Stimulated activated CD4-positive, alpha-beta T cell treated with anti-CD3 and anti-CD28 coated beads, Interleukin-1b, Interleukin-23, amount 100 ng/mL, for 24 hours (primary cell): ENCODE results near the gene RETSAT.
"Not testable (repeated sequence)": the region's sequence is repeated elsewhere in the genome, so short reads cannot be mapped to it uniquely, and the experiment has no call there.

Source experiments
- DNase-seq, 4 experiments: peaks; one replicate each; pipeline ENCODE4 v3.0.0-alpha.2; 2020; ENCODE audit warnings: low read depth in 4 of 4, low spot score in 1 of 4

RETSAT gene

DNA sequence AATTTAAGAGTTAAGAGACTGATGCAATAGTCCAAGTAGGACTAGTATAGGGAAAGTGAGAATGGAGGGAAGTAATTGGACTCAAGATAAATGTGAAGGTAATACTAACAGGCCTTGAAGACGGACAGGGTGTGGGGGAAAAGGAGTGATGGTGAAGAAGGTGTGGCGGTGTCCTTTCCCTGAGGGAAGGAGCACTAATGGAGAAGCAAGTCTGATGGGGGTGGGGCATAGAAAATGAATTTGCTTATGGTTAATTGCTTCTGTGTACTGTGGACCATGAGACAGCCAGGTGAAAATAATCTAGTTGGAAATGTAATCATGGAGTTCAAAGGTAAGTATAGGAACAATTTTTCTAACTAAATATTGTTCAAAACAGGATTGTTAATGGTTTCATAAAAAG lies 19.4 kb downstream of the RETSAT start:
- no peak for DNase-seq

GRCh38 chr2:85333877-85334276 lies 20.5 kb downstream of the RETSAT start:
- DNase-seq, result not testable (repeated sequence)

GRCh38 chr2:85330839-85331636 lies 23.3 kb downstream of the RETSAT start:
- DNase-seq, result no peak

- DNase-seq, result not testable (repeated sequence)
Observed at GRCh38 chr2:85329701-85330100, 24.6 kb downstream of the RETSAT start.

GRCh38 chr2:85329181-85329651 lies 25.1 kb downstream of the RETSAT start:
- DNase-seq, result no peak

GRCh38 chr2:85327822-85328617 lies 26.3 kb downstream of the RETSAT start, which contains the start of gene TGOLN2:
TGOLN2 (minus strand) TSS chr2:85327989; CDS start chr2:85327962, 27 bp downstream.
- peak; percentile 77 to 92 (median 88) for DNase-seq

DNA sequence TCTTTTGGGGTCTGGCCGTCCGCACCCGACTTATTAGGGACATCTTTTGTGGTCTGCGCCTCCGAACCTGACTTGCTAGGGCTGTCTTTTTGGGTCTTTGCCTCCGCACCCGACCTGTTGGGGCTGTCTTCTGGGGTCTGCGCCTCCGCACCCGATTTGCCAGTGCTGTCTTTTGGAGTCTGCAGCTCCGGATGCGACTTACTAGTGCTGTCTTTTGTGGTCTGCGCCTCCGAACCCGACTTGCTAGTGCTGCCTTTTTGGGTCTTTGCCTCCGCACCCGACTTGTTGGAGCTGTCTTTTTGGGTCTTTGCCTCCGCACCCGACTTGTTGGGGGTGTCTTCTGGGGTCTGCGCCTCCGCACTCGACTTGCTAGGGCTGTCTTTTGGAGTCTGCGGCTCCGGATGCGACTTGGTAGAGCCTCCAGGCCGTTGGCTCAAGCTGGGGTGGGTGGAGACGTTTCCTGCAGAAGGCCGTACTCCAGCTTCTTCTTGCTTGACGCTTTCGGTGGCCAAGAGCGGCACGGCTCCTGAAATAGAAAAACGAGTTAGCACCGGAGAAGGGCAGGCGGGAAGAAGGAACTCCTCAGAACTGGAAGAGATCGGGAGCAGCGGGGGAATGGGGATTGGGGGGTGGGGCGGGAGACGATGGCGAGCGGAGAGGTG lies 27.0 kb downstream of the RETSAT start:
- DNase-seq, result peak in 3 of 4 experiments; percentile 21 to 37 (median 36)

DNA sequence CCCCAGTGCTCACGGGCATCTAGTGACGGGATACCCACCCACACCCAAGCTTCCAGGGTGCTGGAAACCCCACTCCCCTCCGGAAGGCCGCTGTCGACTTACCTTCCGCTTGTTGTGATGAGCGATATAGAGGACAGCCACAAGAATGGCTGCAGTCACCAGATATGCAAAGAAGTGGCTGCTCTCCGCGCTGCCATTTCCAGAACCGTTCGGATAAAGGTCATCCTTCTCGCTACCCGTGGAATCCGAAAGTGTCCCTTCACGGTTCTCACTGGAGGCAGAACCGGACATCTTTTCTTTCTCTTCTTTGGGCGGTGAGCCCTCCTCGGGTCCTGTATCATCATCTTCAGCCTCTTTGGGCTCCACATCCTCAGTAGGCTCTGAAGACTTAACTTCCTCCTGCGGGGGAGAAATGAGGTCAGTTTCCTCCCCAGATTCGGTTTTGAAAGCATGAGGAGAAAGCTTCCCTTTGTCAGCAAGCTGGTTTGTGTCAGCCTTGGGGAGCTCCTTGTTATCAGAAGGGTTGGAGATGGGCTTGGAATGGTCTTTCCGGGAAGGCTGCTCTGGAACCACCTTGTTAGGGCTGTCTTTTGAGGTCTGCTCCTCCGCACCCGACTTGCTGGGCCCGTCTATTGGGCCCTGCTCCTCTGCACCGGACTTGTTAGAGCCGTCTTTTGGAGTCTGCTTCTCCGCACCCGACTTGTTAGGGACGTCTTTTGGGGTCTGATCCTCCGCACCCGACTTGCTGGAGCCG lies 27.7 kb downstream of the RETSAT start:
- DNase-seq, result peak in 2 of 4 experiments; percentile 10 to 28

DNA sequence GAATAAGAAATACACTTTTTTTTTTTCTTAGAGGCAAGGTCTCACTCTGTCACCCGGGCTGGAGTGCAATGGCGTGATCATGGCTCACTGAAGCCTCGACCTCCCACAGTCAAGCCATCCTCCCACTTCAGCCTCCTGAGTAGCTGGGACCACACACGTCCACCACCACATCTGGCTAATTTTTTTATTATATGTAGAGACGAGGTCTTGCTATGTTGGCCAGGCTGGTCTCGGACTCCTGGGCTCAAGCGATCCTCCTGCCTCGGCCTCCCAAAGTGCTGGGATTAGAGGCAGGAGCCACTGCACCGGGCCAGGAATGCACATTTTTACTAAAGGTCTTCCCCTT lies 28.9 kb downstream of the RETSAT start:
- DNase-seq, result no peak

DNA sequence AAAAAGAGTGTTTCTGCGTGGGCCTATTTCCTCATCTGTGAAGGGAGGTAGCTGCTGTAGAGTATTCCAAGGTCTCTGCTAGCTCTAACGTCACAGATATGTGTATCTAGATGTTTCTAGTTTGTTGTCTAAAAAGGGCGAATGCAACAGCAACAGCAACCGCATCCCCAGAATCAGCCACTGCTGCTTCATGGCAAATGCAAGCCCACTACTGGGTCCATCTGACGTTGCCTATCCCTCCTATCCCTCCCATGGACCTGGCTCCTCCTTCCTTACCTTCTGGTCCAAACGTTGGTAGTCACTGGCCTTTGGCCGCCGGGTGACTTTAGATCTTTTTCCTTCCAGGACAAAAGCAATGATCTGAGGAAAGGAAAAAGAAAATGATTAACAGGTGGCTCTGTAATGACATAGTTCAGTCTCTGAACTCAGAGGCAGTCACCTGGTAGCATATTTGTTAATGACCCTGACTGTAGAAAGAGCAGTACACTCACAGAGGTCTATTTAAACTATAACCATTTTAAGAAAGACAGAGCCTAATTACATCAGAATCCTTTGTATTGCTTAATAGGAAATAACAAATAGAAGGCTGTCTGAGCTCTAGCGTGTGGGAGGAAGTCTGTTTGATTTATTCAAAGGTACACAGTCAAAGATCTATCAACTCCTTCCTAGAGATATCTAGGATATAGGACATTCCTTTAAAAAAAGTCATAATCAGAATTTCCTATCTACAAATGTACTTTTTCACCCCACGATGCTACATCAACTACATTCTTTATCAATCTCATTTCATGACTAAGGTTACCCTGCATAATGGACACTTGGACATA lies 29.5 kb downstream of the RETSAT start:
- DNase-seq, result no peak

DNA sequence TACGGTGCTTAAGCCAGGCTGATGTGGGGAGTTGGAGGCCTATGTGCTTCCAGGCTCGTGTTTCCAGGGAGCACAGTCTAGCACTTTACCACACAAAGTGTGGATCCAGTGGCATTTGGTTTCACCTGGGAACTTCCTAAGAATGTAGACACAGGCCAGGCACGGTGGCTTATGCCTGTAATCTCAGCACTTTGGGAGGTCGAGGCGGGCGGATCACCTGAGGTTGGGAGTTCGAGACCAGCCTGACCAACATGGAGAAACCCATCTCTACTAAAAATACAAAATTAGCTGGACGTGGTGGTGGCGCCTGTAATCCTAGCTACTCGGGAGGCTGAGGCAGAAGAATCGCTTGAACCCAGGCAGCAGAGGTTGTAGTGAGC lies 30.4 kb downstream of the RETSAT start:
- not testable (repeated sequence) for DNase-seq

DNA sequence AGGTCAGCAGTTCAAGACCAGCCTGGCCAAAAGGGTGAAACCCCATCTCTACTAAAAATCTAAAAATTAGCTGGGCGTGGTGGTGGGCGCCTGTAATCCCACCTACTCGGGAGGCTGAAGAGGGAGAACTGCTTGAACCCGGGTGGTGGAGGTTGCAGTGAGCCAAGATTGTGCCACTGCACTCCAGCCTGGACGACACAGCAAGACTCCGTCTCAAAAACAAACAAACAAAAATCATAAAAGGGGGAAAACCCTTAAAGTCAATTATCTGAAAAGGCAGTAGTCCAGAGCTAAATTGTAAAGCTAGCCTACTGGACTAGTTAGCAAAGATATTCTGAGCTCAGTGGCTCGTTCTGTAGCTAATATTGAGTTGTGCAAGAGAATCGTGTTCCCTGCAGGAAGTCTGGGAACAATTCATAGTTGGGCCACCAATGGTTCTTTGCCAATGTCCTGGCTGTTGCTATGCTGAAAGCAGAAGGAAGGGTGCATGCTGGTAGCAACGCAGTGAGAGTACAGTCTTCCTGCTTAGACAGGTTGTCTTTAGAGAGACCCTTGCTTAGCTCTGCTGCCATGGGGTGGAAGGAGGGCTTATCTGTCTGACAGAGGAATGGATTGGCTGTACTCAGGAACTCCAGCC lies 30.9 kb downstream of the RETSAT start:
- DNase-seq, result no peak

DNA sequence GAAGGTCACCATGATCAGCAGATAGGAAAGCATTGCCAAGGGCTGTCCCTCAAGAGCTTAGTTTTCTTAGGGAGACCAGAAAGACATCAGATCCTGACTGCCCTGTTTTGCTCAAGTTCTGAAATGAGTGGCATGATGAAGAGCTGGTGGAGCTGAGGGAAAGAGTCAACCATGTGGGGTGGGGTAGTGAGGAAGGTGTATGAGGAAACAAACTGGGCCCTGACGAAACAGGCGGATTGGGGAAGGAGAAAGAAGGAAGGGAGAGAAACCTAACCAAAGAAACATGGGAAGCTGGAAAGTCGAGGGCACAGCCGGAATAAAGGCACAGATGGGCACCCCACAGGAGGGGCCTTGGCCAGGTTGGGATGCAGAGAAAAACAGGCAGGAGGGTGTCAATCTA lies 34.5 kb downstream of the RETSAT start:
- DNase-seq, result no peak

DNA sequence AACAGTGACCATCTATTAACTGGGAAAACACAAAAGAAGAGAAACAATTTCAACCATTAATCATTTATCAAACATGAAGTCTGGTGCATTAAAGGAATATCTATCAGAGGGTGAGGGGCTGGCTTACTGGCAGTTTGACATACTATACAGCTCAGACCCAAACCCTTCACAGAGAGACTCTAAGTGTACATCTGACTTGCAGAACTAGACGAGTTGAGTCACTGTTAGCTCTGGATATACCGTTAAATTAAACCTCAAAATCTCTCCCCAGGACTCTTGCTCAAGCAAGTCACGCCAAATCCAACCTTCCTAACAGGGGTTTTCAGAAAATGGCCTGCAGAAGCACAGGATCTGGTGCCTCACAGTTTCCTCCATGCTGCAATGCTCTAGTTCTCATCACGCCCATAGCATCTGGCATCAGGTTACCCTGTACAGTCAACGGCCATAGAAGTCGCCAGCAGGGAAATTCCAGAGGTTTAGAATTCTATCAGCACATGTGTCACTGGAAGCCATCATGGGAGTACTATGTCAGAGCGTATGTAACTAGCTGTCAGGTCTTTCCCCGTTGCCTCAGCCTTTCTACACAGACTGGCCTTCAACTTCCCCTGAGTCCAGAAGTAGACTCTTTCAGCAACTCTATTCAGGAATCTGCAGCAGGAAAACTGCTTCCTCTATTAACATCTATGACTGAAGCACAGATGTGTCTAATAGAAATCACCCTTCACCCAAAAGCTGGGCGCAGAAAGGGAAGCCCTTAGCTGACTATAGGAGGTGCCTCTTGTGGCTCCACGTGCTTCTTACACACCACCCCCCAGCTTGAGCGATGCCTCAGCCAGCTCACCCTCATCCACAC lies 35.9 kb downstream of the RETSAT start:
- DNase-seq, result peak in 2 of 4 experiments; percentile 25 to 37

DNA sequence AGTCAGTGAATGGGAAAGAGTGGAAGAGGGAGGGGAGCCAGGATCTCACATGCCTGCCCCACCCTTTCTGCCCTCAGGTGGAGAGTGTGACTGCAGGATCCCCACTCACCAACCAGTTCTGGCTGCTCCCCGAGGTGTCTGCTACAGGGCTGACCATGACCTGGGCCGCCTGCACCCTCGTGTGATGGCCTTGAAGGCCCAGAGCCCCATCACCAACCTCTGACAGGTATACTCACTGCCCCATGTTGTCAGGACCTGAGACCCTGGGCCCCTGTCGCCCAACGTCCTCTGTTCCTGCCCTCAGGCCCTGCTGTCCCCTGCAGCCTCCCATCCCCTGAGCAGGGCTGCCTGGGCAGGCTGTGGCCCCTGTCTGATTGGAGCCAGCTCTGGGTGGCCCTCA lies 38.4 kb downstream of the RETSAT start:
- DNase-seq, result not testable (repeated sequence)

GRCh38 chr2:85314884-85315242 lies 39.5 kb downstream of the RETSAT start:
- DNase-seq, result no peak

- no peak for DNase-seq
Observed at GRCh38 chr2:85312404-85312803, 41.9 kb downstream of the RETSAT start.

- no peak for DNase-seq
Observed at GRCh38 chr2:85310330-85310729, 44.0 kb downstream of the RETSAT start.
